ENCODE results near the gene B3GNT8.

DNA sequence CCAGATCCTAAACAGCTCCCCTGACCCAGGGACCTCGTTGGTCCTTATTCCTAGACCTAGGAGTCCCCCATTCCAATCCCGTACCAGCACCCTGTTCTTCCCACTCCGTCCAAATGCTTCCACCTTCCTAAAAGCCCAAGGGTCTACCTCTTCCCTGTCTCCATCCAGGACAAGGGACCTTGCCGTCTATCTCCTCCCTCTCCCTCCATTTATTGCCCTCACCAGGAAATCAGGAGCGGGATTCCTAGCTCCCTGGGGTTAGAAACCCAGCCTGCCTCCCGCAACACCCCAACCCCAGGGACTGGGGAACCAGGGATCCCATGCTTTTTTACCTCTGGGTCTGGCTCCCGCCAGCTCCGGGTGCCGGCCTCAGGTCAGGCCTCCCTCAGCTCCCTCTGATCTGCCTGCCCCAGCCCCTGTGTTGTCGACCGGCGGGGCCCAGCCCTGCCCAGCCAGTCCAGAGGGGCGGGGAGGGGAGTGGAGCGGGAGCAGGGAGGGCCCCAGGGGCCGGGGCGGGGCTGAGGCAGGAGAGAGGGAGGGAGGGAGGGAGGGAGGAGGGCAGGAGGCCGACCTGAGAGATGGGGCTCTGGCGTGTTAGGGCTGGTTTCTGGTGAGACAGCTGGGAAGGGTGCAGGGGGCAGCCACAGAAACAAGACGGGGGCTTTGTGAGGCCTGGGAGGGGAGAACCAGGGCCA lies at the start of gene B3GNT8:
- TF ChIP-seq EZH2 (IDR thresholded peaks at IDR 0.05; ENCODE audit: borderline replicate concordance), result no peak
- TF ChIP-seq, protein P1, sequence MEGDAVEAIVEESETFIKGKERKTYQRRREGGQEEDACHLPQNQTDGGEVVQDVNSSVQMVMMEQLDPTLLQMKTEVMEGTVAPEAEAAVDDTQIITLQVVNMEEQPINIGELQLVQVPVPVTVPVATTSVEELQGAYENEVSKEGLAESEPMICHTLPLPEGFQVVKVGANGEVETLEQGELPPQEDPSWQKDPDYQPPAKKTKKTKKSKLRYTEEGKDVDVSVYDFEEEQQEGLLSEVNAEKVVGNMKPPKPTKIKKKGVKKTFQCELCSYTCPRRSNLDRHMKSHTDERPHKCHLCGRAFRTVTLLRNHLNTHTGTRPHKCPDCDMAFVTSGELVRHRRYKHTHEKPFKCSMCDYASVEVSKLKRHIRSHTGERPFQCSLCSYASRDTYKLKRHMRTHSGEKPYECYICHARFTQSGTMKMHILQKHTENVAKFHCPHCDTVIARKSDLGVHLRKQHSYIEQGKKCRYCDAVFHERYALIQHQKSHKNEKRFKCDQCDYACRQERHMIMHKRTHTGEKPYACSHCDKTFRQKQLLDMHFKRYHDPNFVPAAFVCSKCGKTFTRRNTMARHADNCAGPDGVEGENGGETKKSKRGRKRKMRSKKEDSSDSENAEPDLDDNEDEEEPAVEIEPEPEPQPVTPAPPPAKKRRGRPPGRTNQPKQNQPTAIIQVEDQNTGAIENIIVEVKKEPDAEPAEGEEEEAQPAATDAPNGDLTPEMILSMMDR (IDR thresholded peaks at IDR 0.05; ENCODE audit: poor library complexity), result no peak

Measured in hepatocyte (in vitro differentiated cells).